Hepatocyte (in vitro differentiated cells): Measurements from ENCODE around the gene TMEM26. TPM values are rescaled to one million over a fixed set of nuclear protein-coding genes. Genes with fewer than 3 reads are reported as not detected.

Experiments
- DNase-seq: peaks from one replicate; pipeline ENCODE4 v3.0.0-alpha.2; 2016; ENCODE audit warnings: low spot score
- H2AFZ ChIP-seq: fragments of 200-600 bp; sonication (generic); 2 replicates; pipeline ENCODE4 v1.6.0; 2016; ENCODE audit warnings: antibody characterized with exemption, mild to moderate bottlenecking
- H3K27ac ChIP-seq: fragments of 200-600 bp; sonication (generic); 2 replicates; pipeline ENCODE4 v1.5.1; 2016; ENCODE audit warnings: mild to moderate bottlenecking
- H3K27me3 ChIP-seq: fragments of 200-600 bp; sonication (generic); 2 replicates; pipeline ENCODE4 v1.6.1; 2016
- H3K36me3 ChIP-seq: fragments of 200-600 bp; sonication (generic); replicated peaks from 2 replicates; pipeline ENCODE4 v1.5.1; 2016; ENCODE audit warnings: low read depth; ENCODE audit not compliant: insufficient read depth
- H3K4me1 ChIP-seq: fragments of 200-600 bp; sonication (generic); 2 replicates; pipeline ENCODE4 v1.5.1; 2016; ENCODE audit warnings: mild to moderate bottlenecking, moderate library complexity; ENCODE audit not compliant: insufficient read depth
- H3K4me2 ChIP-seq: fragments of 200-600 bp; sonication (generic); 2 replicates; pipeline ENCODE4 v1.6.0; 2016
- H3K4me3 ChIP-seq: fragments of 200-600 bp; sonication (generic); 2 replicates; pipeline ENCODE4 v1.5.1; 2016; ENCODE audit warnings: mild to moderate bottlenecking
- H3K79me2 ChIP-seq: fragments of 200-600 bp; sonication (generic); 2 replicates; pipeline ENCODE4 v1.6.0; 2017; ENCODE audit warnings: mild to moderate bottlenecking
- H3K9me2 ChIP-seq: fragments of 200-600 bp; sonication (generic); replicated peaks from 2 replicates; pipeline ENCODE4 v1.6.0; 2017; ENCODE audit warnings: mild to moderate bottlenecking; ENCODE audit not compliant: insufficient read depth
- H3K9me3 ChIP-seq: fragments of 200-600 bp; sonication (generic); 2 replicates; pipeline ENCODE4 v1.5.1; 2016; ENCODE audit warnings: low read depth, mild to moderate bottlenecking
- H4K20me1 ChIP-seq: fragments of 200-600 bp; sonication (generic); 2 replicates; pipeline ENCODE4 v1.6.0; 2016; ENCODE audit warnings: mild to moderate bottlenecking; ENCODE audit not compliant: insufficient read depth, poor library complexity, severe bottlenecking
- EZH2 ChIP-seq: fragments of 200-600 bp; sonication (generic); IDR thresholded peaks from 2 replicates; pipeline ENCODE4 v1.6.1; 2016; ENCODE audit warnings: antibody characterized with exemption, mild to moderate bottlenecking, borderline replicate concordance
- EZH2phosphoT487 ChIP-seq: fragments of 200-600 bp; sonication (generic); IDR thresholded peaks from one replicate; pipeline ENCODE4 v1.6.1; 2018; ENCODE audit warnings: antibody characterized with exemption, mild to moderate bottlenecking, low read depth, moderate library complexity; ENCODE audit not compliant: unreplicated experiment, severe bottlenecking
- WGBS: methylation state at CpG from one replicate; pipeline ENCODE4 v1.1.6; 2016; ENCODE audit warnings: low lambda C conversion rate; ENCODE audit errors: missing lambda C conversion rate; 5-methylcytosine and 5-hydroxymethylcytosine counted together
- polyA plus RNA-seq: library from polyadenylated mRNA; unstranded; fragments of >200 nt; fragmentation: Nextera tagmentation; extraction: Ambion mirVana; gene quantifications from 2 replicates; pipeline ENCODE4 v1.2.1, GENCODE V29; 2016
- total RNA-seq: library from RNA; depleted of rRNA; stranded (reverse); fragments of >200 nt; gene quantifications from 2 replicates; pipeline ENCODE4 v1.2.3, GENCODE V29; 2014
- TF ChIP-seq, protein P1 (sequence below): fragments of 200-600 bp; sonication (generic); IDR thresholded peaks from 2 replicates; pipeline ENCODE4 v1.5.1; 2016; ENCODE audit warnings: antibody characterized with exemption, mild to moderate bottlenecking; ENCODE audit not compliant: poor library complexity

Gene TMEM26
- total and polyA plus RNA-seq, 2 experiments from 2014 or later: 0.39 to 3.3 TPM

DNA sequence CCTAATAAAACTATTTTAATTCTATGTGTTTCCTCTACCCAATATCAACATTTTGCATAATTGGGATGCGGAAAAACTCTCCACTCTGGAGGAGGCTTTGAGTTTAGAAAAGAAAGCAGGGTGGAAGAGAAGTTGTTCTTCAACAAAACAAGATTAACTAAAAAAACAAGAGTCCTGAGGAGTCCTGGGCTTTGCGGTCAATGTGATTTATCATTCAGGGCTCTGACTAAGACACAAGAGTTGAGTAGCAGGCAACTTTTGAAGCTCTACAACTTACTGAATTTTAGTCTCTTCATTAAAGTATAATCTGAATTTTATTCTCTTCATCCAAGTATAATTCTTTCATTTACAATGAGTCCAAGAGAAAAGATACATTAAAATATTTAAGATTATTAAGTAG, 18.3 kb upstream of the TMEM26 start:
- no peaks in the 10 kb centered on the region for H3K9me2 ChIP-seq
- TF ChIP-seq EZH2 (no peak), EZH2phosphoT487 (no peak)
- TF ChIP-seq, protein P1, sequence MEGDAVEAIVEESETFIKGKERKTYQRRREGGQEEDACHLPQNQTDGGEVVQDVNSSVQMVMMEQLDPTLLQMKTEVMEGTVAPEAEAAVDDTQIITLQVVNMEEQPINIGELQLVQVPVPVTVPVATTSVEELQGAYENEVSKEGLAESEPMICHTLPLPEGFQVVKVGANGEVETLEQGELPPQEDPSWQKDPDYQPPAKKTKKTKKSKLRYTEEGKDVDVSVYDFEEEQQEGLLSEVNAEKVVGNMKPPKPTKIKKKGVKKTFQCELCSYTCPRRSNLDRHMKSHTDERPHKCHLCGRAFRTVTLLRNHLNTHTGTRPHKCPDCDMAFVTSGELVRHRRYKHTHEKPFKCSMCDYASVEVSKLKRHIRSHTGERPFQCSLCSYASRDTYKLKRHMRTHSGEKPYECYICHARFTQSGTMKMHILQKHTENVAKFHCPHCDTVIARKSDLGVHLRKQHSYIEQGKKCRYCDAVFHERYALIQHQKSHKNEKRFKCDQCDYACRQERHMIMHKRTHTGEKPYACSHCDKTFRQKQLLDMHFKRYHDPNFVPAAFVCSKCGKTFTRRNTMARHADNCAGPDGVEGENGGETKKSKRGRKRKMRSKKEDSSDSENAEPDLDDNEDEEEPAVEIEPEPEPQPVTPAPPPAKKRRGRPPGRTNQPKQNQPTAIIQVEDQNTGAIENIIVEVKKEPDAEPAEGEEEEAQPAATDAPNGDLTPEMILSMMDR: no peak
- no peaks in the 10 kb centered on the region for H3K79me2 ChIP-seq
- no peak overlapping the region for H3K4me2 ChIP-seq
- H3K4me1 ChIP-seq: no peaks in the 10 kb centered on the region
- no peak overlapping the region for H3K4me3 ChIP-seq
- no peaks in the 10 kb centered on the region for H3K9me3 ChIP-seq
- no peak overlapping the region for H3K27ac ChIP-seq
- 98% methylated on average over 2 of the region's 2 CpGs for WGBS
- H2AFZ ChIP-seq: no peak overlapping the region
- no peaks in the 10 kb centered on the region for H3K27me3 ChIP-seq
- H4K20me1 ChIP-seq: no peaks in the 10 kb centered on the region
- H3K36me3 ChIP-seq: no peaks in the 10 kb centered on the region
- DNase-seq: no peak

DNA sequence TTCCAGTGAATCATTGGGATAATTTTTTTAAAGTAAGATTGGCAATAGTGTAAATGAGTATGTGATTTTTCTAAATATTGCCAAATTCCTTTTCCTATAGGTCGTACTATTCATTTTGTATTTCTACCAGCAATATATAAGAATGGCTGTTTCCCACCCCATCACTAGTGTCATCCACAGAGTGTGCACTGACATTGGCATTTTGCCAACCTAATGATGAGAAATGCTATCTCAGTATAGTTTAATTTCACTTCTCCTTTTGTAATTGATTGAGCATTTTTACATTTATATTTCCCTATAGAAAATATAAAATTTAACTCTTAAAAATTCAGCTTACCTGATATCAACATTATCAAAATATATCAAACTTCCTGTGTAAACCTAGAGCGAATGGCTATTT, 17.6 kb upstream of the TMEM26 start:
- no peak for DNase-seq
- 94% methylated on average over 2 of the region's 2 CpGs for WGBS
- H3K4me2 ChIP-seq: no peak overlapping the region
- no peaks in the 10 kb centered on the region for H3K4me1 ChIP-seq
- no peaks in the 10 kb centered on the region for H3K36me3 ChIP-seq
- TF ChIP-seq EZH2 (no peak), EZH2phosphoT487 (no peak)
- TF ChIP-seq, protein P1: no peak
- H3K79me2 ChIP-seq: no peaks in the 10 kb centered on the region
- H3K27me3 ChIP-seq: no peaks in the 10 kb centered on the region
- no peak overlapping the region for H2AFZ ChIP-seq
- no peaks in the 10 kb centered on the region for H4K20me1 ChIP-seq
- H3K9me3 ChIP-seq: no peaks in the 10 kb centered on the region
- no peaks in the 10 kb centered on the region for H3K9me2 ChIP-seq
- no peak overlapping the region for H3K4me3 ChIP-seq
- H3K27ac ChIP-seq: no peak overlapping the region

DNA sequence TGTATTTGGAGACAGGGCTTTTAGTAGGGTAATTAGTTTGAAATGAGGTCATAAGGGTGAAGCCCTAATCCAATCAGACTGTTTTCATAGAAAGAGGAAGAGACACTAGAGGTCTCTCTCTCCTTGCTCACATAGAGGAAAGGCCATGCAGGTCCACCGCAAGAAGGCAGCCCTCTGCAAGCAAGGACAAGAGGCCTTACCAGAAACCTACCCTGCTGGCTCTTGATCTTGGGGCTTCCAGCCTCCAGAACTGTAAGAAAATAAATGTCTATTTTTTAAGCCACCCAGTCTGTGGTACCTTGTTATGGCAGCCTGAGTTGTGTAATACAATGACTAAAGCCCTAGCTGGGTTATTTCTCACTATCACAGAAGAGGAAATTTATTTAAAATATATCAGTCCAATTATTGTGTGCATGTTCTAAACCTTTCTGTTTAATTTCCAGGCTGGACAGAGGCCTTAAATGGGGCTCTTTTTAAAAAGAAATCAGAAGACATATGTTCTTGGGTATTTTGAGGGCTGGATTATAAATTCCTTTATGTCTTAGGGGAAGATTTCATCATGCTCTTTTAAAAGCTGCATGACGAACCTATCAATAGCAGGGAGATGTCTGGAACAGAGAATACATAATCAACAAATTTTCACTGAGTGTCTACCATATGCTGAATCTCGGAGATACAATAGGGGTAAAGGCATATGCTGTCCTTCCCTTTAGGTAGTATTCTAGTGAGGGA, 12.9 kb upstream of the TMEM26 start:
- Histone ChIP-seq H3K4me2 (no peak overlapping the region), H3K27me3 (no peaks in the 10 kb centered on the region), H3K79me2 (no peaks in the 10 kb centered on the region), H3K4me1 (no peaks in the 10 kb centered on the region), H3K36me3 (no peaks in the 10 kb centered on the region), H3K4me3 (no peak overlapping the region), H3K27ac (no peak overlapping the region), H3K9me2 (no peaks in the 10 kb centered on the region), H2AFZ (no peak overlapping the region), H4K20me1 (no peaks in the 10 kb centered on the region), H3K9me3 (no peaks in the 10 kb centered on the region)
- no peak for DNase-seq
- no peak for TF ChIP-seq EZH2phosphoT487
- TF ChIP-seq, protein P1: no peak
- no peak for TF ChIP-seq EZH2
- 84% methylated on average over 3 of the region's 3 CpGs for WGBS
